ENCODE data around the gene CHRNA4.
"Not testable (repeated sequence)": the region's sequence is repeated elsewhere in the genome, so short reads cannot be mapped to it uniquely, and the experiment has no call there.

Gene CHRNA4

DNA sequence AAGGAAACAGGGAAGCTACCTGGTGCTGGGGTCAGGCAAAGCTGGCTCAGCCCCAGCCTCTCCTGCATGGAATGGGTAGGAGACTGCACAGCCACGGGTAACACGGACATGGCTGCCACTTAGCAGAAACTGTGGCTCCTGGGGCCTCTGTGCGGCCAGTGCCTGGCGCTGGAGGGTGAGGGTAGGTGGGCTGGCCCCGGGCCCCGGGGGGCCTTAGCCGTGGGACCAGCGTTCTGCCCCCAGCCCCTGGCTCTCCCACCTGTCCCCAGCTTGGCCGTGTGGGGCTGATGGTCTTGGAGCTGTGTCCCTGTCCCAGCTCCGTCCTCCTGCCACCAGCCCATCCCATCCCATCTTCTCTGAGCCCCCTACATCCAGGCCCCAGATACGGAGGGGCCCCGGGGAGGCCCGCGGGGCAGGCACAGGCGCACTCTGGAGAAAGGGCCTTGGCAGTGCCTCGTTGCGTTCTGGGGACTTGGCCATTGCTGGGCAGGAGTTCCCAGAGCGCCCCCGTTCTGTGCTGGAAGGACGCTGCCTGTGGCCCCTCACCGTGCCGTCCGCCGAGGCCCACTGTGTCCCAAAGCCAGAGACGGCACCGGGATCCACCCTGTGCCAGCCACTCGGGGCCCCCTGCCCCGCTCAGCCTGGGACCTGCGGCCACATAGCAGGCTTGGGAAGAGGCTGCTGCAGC, 12.2 kb downstream of the CHRNA4 start:
- no peak for DNase-seq (ENCODE audit: low read depth)

- no peak for DNase-seq (ENCODE audit: low read depth)
Measured at GRCh38 chr20:63347950-63348827, 13.0 kb downstream of the CHRNA4 start.

DNA sequence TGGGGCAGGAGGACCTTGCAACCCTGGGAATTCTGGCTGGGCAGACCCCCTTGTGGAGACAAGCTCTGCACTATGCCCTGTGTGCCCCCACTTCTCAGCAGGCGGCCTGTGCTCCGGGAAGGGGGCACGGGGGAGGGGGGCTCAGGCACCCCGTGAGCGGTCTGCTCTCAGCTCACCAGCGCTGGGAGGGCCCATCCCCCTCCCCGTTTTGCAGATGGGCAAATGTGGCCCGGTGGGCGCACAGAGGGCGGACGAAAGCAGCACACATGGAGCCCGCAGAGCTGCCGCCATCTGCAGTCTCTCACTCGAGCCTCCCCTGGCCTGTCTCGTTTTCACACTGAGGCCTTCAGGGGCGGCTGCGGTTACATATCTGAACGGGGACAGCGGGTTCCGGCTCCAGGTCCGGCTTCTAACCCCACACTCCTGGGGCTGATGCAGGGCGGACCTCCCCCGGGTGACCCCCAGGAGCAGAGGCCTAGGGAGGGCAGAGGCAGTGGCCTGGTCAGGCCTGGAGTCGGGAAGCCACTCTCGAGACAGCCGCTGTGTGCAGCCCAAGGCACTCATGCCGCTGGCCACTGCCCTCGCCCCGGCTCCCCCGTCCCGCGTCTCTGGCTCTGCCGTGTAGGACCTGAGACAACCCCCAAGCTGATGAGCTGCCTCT, 13.9 kb downstream of the CHRNA4 start:
- DNase-seq (ENCODE audit: low read depth), result no peak

GRCh38 chr20:63346131-63347080, 14.7 kb downstream of the CHRNA4 start:
- no peak for DNase-seq (ENCODE audit: low read depth)

GRCh38 chr20:63345328-63346100, 15.6 kb downstream of the CHRNA4 start:
- no peak for DNase-seq (ENCODE audit: low read depth)

- no peak for DNase-seq (ENCODE audit: low read depth)
Measured at GRCh38 chr20:63344616-63345327, 16.4 kb downstream of the CHRNA4 start.

DNA sequence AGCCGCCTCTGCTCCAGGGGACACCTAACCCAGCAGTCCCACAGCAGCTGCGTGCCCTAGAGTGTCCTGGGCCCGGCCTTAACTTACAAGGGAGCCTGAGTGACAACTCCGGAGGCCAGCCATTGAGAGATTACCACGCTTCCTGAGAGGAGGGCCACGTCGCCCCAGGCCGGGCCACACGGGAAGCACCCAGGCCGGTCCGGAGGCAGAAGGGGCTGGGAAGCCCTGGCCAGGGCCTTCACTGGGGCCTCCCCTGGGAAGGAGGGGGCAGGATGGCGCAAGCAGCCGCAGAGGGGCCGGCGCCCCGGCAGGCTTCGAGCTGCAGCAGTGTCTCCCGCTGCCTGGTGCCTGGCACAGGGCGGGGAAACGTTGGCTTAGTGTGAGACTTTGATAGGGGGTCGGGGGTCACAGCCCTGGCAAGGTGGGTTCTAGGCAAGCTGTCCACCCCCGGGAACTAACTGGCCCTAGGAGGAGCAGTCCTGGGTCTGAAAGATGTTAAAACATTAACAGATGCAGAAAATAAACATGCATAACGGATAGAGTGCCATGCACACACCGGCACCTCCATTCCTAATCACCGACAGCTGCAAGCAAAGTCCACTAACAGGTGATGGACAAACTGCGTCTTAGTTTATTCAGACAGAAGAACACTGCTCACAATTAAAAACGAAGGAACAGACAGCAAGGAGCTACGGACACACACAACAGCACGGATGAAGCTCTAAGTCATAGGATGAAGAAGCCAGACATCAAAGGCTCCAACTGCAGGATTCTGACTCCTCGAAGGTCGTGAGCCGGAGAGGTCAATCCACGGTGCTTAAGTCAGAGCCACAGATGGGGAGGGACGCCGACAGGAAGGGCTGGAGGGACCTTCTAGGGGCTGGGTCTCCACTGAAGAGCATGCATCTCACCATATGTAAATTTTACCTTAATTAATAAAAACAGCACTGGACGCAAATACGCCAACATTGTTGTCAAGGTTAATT, 17.4 kb downstream of the CHRNA4 start:
- no peak for DNase-seq (ENCODE audit: low read depth)

- DNase-seq (ENCODE audit: low read depth), result no peak
Measured at GRCh38 chr20:63342561-63343459, 18.3 kb downstream of the CHRNA4 start.

GRCh38 chr20:63340158-63340688, 20.9 kb downstream of the CHRNA4 start:
- not testable (repeated sequence) for DNase-seq (ENCODE audit: low read depth)

DNA sequence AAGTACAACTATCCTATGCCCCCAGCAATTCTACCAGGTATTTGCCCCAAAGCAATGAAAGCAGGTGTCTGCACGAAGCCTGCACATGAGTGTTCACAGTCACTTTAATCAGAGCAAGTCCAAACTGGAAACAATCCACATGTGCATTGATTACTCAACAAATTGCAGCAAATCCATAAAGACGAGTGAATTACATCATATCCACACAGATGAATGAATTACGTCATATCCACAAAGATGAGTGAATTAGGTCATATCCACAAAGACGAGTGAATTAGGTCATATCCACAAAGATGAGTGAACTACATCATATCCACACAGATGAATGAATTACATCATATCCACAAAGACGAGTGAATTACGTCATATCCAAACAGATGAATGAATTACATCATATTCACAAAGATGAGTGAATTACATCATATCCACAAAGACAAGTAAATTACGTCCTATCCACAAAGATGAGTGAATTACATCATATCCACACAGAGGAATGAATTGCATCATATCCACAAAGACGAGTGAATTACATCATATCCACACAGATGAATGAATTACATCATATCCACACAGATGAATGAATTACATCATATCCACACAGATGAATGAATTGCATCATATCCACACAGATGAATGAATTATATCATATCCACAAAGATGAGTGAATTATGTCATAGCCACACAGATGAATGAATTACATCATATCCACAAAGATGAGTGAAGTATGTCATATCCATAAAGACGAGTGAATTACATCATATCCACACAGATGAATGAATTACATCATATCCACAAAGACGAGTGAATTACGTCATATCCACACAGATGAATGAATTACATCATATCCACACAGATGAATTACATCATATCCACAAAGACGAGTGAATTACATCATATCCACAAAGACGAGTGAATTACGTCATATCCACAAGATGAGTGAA, 21.7 kb downstream of the CHRNA4 start:
- DNase-seq (ENCODE audit: low read depth), result not testable (repeated sequence)

DNA sequence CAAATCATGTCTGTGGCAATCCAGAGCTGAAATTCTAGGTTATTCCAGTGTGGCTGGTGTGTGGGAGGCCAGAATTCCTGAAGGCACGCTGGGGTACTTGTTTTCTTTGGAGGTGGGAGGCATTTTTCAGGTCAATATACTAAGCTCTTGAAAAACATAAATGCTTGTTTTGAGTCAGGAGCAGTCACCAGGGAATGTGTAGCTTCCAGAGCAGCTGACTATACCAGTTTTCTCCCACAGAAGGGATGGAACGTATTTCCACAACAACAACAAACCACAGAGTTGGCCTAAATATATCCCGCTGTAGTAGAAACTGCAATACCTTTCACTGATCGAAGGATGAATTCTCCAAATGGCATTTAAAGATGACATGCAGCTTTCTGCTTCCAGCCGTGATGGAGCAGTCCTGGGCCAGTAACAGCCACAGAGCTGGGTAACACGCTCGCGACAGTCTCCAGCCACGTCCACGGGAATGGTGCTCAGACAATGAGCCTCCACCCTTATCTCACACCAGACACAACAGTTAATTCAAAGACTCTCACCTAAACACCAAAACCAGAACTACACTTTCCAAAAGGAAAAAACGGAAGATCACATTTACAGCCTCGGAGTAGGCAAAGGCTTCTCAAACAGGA, 23.2 kb downstream of the CHRNA4 start:
- no peak for DNase-seq (ENCODE audit: low read depth)

DNA sequence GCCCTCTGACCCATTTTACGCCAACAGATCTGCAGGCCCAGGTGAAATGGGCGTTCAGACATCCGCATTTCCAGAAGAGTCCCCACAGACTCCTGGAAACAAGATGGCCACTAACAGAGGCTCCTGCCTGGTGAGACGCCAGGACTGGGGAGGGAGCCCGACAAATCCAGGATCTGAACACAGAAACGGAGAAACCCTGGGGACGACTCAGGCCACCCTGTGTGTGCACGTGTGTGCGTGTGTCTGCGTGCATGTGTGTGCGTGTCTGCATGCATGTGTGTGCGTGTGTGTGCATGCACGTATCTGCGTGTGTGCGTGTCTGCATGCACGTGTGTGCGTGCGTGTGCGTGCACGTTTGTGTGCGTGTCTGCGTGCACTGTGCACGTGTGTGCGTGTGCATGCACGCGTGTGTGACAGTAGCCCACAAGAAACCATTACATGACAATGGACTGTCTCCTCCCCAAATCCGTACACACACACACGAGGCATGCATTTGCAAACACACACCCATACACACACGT, 24.9 kb downstream of the CHRNA4 start:
- DNase-seq (ENCODE audit: low read depth), result no peak

- DNase-seq (ENCODE audit: low read depth), result no peak
Measured at GRCh38 chr20:63335711-63336110, 25.4 kb downstream of the CHRNA4 start.

DNA sequence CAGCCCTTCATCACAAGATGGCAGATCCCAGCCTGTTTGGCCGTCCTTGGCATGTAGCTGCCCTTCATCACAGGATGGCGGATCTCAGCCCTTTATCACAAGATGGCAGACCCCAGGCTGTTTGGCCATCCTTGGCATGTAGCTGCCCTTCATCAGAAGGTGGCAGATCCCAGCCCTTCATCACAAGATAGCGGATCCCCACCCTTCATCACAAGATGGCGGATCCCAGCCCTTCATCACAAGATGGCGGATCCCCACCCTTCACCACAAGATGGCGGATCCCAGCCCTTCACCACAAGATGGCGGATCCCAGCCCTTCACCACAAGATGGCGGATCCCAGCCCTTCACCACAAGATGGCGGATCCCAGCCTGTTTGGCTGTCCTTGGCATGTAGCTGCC, 26.1 kb downstream of the CHRNA4 start:
- DNase-seq (ENCODE audit: low read depth), result not testable (repeated sequence)

- DNase-seq (ENCODE audit: low read depth), result no peak
Measured at GRCh38 chr20:63334356-63334755, 26.8 kb downstream of the CHRNA4 start.

Data from stimulated activated CD8-positive, alpha-beta memory T cell treated with anti-CD3 and anti-CD28 coated beads, Interleukin-15, amount 100 ng/mL, for 24 hours (primary cell).